Middle frontal gyrus (tissue), 1 donor: Measurements from ENCODE around the gene HOXA1.

Experiments used
- DNase-seq: peaks from one replicate; pipeline ENCODE4 v3.0.0-alpha.2; 2015; ENCODE audit warnings: low spot score; ENCODE audit errors: extremely low spot score

HOXA1 gene

DNA sequence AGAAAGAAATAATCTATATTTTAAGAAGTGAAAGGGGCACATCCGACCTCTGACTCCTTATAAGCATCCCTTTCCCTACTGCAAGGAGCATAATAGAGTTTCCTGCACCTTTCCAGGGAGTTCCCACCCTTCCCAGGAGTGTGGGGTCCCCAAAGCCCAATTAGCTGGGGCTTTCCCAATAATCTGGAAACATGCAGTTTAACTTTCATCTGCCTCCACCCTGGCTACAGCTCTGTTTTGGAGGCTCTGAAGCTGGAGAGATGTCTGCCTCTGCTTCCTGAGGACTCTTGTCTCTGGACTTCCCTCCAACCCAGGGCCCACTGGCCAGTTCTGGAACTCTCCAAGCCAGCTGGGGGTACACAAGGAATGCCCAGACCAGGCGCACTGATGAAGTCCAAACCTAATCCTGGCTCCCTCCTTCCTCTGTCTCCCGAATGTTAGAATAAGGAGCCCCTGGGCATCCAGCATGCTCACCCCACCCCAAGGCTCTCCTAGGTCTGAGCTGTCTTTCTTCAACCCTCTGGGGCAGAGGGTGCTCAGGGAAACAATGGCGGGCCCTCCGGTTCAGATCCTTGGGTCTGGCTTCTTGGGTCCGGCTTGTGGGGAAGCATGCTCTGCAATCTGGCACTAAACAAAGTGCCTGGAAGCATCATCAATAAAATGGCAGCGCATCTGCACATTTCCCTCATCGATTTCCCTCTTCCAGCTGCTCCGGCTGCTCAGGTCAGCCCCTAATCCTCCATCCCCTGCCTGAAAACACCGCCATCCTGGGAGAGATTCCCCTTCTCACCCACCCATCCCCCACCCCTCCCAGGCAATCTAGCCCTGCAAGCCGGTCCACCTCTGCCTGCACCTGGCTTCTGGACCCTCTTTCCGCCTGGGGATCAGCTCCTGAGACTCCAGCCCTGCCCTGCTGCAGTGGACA is 21.4 kb upstream of the HOXA1 start:
- no peak for DNase-seq

DNA sequence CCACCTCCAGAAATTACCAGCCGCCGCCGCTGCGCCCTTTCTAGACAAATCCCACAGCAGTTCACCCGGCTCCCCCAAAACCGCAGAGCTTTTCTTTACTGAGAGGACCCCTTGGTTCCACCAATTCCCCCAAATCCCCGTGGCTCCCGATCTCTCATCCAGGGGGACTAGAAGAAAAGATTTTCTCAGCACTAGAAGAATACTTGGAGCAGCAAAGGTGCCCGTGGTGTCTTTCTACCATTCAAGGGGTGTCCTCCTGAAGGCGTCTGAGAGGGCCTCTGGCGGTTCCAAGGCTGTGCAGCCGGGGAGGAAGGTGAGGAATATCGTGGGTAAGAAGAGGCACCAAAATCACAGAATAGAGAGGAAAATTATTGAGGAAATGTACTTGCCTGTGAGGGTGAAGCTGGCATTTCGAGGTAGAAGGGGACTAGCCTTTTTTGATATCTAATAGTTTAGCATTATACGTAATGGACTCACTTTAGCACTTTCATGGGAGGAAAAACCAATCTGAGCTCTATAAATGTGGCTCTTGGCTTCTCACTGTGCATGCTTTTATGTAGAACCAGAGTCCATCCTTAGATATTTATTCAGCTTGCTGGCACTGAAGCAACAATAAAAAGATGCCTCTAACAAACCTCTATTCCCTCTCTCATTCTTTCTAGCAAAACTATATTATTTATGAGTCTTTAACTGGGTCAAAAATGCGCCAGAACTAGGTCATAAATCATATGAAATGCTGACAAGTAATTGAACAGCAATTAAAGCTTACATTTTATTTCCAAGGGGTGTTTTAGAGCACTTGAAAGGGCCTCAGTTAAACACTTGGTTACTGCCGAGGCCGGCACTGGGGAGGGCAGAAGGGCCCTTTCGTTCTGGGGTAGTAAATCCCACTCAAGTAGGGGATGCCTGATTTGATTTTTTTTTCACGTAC is 20.5 kb upstream of the HOXA1 start:
- DNase-seq, result no peak

DNA sequence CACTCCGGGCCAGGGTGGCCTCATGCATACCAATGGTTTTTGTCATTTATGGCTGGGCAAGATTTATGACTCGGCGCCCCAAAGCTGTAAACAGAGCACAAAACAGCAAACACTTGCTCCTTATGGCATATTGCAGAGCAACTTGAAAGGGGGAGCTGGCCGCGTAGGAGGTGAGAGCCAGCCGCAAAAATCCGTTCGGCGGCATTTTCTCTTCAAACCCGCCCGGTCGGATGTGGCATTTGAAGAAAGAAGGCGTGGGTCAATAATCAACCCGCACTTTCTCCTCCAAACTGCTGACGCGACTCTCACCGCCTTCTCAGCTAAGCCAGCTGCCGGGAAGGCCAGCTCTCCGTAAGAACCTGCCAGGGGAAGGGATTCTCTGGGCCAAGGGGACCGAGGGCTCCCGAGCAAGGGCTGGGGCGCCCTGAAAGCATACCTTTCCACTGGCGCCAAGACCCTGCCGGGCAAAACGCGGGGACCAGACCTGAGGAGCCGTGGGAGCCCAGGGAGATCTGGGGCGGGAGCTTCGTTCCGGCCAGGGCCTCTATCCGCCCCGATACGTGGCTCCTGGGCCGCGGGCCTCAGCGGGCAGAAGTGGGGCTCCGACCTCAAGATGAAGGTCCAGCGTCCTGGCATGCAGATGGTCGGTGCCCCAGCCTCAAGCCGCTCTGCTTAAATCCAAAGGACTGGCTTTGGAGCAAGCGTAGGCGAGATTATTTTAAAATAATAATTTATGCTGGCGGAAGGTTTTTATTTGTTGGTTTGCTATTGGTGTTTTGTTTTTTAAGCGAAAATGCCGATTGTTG is 19.6 kb upstream of the HOXA1 start:
- no peak for DNase-seq

DNA sequence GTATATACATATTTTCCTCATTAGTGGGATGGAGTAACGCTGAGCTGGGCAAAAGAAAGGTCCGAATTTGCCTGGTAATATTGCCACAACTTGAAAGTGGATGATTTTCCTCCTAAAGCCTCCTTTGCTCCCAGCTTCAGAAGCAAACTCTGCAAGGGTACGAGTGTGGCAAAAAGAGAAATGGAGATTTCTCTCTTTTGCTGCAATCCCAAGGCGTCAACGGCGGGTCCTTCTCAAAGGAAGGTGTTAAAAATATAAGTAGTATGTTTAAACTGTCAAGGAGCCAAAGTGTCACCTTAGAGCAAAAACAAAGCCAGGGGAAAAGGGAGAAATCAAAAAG is 19.1 kb upstream of the HOXA1 start:
- no peak for DNase-seq

DNA sequence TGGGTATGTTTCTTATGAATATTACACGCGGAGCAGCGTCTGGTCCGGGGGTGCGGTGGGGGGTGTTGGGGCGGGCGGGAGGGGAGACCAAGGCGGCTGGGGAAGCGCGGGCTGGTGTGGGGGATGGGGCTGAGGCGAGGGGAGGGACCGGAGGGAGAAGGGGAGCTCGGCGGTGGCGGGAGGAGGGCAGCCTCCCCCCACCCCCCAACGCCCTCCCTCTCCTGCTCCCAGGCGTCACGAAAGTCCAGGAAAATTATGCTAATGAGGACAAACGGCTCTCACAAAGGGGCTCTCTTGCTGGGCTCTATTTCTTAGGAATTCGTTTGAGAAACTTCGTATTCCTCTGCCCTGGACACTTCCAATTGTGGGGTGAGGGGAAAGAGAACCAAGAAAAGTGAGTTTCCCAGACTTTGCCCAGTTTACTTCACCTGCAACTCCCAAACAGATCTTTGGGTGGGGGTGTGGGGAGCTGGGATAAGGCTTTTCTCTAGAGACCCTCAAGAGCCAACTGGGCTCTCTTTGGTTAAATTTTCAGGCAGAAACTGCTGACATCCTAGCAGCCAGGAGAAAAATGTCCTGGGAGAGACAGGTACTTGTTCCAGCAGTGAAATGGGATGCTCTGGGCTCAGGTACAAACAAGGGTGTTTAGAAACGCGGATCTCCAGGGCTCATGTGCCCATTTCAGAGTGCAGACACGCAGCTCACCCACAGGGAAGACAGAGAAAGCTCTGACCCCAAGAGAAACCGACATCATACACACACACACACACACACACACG is 18.4 kb upstream of the HOXA1 start:
- DNase-seq, result no peak

DNA sequence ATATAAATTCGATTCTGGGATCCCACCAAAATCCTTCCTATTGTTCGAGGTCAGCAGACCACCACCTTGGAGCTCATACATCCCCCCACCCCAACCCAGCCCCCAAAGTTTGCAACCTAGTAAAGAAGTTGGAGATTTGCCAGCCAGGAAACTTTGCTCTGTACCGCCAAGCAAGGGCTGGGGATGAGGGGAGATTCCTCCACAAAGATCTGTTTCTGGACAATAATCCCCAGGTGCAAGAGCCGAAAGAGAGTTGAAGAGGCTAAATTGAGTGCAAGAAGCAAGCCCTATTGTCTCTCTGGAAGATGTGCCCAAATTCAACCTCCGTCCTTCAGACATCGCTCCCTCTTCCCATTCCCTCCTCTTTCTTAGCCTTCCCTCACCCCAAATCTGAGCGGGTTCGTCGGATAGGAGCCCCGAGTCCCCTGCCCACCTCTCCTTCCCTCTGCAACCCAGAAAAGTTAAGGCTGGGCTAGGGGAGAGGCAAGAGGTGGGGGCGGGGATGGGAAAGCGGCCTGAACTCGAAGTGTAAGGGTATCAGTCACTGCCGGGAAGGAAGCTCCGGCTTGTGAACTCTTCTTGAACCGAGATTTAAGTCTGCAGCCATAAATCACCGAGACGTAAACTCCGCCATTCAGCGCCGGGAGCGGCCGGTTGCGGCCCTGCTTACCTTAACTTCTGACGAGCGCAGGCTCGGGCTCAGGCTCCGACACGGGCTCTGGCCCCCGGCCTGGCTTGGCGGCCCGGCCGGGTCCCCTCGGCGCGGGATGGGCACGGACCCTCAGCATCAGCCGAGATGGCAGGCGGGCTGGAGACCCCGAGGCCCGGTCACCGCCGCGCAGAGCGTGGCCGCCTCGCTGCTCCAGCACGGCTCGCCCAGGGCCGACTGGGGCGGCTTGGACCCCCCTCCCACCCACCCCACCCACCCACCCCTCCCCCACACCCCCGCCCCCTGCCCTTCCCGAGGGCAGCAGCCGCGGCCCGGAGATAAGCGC is 17.5 kb upstream of the HOXA1 start:
- DNase-seq, result no peak

DNA sequence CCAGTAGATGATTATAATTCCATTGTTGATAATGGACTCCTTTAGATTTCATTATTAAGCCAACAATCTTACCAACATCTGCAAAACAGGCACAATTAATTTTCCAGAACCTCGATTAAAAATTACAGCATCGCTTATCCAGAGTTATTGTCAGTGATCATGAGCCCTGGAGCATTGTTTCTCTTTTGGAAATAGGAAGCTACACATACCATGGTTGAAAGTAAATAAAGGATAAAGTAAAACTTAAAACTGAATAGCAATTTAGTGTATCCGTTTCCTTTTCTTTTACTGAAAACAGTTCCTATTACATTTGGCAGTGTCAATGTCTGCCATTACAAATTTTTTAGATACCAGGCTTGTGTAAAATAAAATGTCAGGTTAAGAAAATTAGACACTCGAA is 16.6 kb upstream of the HOXA1 start:
- DNase-seq, result no peak

DNA sequence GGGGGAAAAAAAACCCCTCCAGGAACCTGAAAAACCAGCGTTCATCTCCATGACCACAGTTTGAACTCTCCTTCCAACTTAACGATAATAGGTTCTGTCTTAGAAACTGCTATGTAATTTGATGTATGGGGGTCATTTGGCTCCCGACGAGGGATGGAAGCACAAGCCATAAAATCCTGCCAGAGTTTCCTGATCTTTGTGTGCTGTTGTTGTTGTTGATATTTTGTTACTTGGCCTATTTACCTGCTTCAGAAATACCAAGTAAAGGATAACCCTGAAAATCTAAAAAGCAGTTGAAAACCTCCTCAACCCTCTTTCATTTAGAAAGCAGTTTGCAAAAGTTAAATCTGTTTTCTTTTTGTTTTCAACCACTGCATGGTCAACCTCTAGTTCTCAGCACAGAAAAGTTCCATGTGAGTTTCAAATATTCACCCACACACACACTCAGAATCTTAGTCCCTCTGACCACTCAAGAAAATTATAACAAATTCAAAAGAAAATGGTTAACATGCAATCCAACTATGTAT is 16.0 kb upstream of the HOXA1 start:
- no peak for DNase-seq

DNA sequence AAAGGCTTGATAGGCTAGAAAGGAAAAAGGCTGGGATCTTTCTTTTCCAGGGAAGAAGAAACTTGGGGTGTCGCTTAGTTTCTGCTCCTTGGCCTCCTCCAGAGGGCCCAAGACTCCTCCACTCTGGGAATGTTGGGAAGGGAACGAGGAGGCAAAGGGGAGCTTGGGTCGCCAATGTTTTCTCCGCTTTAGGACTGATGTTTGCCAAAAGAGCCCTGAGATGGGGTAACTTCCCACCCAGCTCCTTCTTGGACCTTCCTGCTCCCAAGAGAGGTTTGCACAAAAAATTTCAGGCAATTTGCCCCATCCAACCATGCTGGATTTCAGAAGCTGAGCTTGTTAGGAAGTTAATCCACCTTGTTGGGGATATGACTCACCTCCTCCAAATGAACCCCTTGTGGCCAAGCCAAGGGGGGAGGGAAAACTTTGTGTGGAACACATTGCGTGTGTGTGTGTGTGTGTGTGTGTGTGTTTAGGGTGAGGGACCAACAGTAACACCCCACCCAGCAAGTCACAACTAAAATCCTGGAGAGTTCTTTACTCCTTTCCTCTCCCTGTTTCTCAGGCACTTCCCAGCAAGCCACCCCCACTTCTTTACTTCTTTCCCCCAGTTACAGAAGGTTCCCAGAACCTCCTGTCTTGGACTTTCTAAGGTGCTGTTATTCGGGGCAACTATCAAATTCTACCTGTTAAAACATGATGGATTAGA is 15.4 kb upstream of the HOXA1 start:
- DNase-seq, result no peak

DNA sequence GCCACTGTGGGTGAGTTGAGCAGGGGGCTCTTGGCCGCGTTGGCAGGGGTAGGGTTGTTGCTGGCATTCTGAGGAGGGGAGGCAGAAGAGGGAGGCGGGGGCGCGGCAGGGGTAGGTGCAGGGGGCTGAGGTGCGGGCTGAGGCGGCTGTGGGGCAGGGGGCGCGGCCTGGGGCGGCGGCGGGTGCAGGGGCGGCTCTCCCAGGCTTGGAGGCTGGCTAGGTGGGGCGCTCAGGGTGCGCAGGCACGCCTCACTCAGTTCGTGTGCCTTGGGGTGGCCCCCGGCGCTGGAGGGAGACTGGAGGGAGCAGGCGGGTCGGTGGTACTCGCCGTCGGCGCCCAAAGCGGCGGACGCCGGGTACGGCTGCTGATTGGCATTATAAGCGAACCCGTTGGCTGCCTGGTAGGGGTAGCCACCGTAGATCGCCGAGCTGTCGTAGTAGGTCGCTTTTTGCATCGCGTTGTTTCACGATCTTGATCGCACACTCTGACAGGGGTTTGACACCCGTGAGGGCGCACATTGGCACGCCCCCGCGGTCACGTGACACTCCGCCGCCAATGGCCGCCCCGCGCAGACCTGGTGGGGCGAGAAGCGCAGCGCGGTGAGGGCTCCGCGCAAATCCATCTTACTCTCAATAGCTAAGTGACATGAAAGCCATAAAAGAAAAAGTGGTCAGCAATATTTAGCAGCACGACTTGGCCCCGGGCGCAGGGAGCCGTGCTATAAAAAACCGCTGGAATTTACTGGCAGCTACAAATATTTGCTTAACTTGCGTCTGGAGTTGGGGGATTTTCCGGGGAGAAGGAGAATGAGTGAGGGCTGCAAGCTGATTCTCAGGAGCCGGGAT is 14.6 kb upstream of the HOXA1 start:
- no peak for DNase-seq

DNA sequence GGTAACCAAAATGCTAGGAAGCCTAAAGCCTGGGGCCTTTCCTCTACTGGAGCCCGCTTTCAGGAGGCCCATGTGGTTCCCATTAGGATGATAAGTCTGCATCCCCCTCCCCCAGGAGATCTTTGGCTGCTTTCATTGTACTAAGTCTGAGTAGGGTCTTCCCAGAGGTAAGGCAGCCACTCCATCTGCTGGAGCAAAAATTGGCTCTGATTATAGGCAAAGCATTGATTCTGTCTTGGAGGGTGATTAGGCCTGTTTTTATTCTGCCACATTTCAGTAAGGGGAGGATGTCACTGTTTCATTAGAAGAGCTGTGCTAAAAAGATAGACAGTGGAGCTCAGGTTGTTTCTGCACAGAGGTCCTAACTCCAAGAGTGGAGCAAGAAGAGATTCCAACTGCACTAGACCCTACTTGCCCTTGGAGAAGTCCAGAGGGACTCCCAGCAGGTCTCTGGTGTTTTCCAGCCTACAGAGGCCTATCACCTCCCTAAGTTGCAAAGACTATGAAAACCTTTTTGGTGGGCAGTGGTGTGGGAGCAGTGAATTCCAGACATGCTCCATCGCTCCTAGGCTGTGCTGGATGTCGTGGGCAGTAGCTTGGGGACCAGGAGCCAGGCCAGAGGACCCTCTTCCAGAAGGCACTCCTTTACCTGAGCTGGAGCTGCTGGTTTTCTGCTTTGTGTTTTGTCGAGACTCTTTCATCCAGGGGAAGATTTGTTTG is 13.8 kb upstream of the HOXA1 start:
- no peak for DNase-seq

DNA sequence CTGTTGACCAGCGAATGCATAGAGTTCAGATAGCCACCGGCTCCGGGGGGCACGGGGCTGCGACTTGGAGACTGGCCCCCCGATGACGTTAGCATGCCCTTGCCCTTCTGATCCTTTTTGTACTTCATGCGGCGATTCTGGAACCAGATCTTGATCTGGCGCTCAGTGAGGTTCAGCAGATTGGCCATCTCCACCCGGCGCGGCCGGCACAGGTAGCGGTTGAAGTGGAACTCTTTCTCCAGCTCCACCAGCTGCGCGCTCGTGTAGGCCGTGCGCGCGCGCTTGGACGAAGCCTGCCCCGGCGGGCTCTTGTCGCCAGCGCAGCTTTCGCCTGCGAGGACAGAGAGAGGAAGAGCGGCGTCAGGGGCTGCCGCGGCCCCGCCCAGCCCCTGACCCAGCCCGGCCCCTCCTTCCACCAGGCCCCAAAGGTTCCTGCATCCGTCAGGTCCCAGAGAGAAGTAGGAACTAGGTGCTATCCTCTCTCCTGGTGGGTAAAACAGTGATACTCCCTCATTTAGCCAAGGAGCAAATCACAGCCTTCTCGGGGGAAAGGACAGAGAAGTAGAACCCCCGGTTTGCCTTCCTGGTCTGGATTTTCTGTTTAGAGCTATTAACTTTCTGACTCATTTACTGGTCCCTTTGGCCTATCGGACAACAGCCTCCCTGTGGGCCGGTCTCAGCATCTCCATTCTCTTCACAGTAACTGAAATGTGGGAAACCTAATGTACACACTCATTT is 12.8 kb upstream of the HOXA1 start:
- DNase-seq, result no peak

DNA sequence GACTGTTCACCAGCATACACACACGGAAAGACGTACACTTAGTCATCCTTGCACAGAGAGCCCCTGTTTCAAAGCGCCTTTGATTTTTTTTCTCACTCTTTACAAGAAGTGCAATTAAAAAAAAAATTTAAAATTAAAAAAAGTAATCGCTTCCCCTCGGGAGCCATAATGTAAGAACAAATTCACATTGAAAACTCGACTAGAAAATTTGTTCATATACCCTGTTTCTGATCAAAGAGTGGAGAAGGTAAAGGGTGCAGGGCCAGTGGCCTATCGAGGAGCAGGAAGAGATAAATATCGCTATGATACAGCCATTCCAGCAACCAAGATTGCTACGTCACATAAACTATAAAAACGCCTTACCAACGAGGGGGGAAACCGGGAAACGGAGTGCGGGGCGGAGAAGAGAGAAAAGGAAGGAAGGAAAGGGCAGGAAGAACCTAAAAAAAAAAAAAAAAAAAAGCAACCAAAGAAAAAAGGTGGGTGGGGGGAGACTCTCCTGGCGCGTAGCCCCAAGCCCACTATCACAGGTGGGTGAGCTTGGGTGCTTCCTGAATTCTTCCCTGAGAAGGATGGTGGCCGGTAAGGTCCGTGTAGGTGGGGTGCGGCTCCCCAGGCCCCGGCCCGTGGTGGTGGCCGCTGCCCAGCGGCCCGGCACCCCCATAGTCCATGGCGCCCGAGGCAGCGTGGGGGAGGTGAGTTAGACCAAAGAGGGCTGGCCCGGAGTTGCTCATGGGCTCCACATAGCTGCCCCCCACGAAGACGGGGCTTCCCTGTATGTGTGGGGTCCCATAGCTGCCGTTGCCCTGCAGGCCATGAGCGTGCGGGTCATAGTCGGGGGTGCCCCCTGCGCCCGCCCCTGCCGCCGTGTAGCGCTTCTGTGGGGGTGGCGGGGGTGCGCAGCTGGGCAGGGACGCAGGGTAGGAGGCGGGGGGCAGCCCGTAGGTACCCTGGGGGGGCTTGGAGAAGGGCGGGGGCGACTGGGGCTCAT is 11.9 kb upstream of the HOXA1 start:
- DNase-seq, result no peak

DNA sequence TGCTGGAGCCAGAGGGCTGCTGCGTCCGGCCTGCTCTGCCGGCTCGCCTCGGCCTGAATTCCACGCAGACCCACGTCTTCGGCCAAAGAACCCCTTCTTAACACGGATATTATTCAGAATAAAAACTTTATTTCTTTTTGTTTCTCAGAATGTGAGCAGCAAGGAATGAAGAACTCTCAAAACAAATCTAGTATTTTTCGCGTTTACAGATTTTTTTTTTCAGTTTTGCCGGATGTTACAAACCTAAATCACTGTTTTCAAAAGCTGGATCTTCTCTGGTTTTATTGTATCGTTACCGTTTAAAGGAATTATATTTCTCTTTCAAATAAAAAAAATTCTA is 11.1 kb upstream of the HOXA1 start:
- DNase-seq, result no peak

DNA sequence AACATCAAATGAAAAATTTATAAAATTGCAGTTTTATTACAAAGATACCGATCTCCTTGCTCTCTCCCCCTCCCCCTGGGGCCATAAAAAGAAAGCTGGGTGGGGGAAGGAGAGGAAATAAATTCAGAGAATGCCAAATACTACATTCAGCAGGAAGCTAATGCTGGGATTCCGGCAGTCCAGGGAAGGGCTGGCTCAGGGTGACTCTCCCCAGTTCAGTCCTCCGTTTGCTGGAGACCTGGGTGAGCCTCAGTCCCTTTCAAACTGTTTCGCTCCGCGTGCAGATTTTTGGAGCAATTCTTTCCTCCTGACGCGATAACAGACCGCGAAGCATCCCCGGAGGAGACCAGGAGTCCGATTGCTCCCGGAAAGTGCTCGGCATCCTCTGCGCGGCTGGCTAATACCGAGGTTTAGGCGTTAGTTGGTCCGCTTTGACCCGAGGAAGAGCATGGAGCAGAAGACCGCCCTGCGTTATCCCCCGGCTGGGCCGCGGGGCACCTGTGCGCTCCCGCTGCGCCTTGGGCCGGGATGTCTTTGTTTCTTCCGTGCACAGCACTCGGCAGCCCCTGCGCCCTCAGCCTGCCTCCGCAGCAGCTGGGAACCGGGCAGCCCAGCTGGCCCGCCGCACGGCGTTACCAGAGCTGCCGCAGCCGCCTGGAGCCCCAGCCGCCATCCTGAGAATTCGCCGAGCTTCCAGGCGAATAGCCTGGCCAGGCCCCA is 10.5 kb upstream of the HOXA1 start:
- DNase-seq, result no peak
